ENCODE results near the gene COL4A1.

GRCh38 chr13:110187641-110188161 is 119.3 kb downstream of the COL4A1 start:
- TF ChIP-seq YY1 (IDR thresholded peaks at IDR 0.05; ENCODE audit: insufficient read depth, insufficient read length) (no peak), ZNF274 (IDR thresholded peaks at IDR 0.05; ENCODE audit: low read depth, low read length) (no peak), SUZ12 (IDR thresholded peaks at IDR 0.05; ENCODE audit: extremely low read depth, insufficient read depth, insufficient read length) (no peak)
